C4-2B (cell line): ENCODE data around the gene FBF1.

Experiments
- ZFX ChIP-seq: fragments of 450-650 bp; IDR thresholded peaks from 2 replicates; pipeline ENCODE4 v1.6.1; 2017
- TF ChIP-seq, protein P1 (sequence below): fragments of 450-650 bp; conservative IDR thresholded peaks from 2 replicates; pipeline ENCODE4 v1.5.1; 2017; ENCODE audit warnings: mild to moderate bottlenecking

DNA sequence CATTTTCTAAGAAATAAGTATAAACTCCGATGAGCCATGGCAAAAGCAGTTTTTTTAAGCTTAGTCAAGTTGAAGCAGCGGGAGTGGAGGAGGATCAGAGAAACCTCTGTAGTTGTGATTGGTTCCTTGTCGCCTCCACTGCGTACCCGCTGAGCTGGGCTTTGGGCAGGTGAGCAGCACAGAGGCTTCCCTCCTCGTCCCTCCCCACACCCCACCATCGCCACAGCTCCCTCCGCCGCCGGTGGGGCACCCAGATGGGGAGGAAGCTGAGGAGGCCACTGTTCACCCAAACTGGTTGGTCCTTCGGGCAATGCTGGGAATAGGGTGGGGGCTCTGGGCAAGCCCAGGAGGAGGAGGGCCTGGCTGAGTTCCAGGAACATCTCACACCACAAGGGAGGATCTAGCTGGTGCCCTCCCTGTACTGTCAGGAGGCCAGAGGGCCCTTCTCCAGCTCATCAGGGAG, 31.0 kb downstream of the FBF1 start:
- TF ChIP-seq, protein P1, sequence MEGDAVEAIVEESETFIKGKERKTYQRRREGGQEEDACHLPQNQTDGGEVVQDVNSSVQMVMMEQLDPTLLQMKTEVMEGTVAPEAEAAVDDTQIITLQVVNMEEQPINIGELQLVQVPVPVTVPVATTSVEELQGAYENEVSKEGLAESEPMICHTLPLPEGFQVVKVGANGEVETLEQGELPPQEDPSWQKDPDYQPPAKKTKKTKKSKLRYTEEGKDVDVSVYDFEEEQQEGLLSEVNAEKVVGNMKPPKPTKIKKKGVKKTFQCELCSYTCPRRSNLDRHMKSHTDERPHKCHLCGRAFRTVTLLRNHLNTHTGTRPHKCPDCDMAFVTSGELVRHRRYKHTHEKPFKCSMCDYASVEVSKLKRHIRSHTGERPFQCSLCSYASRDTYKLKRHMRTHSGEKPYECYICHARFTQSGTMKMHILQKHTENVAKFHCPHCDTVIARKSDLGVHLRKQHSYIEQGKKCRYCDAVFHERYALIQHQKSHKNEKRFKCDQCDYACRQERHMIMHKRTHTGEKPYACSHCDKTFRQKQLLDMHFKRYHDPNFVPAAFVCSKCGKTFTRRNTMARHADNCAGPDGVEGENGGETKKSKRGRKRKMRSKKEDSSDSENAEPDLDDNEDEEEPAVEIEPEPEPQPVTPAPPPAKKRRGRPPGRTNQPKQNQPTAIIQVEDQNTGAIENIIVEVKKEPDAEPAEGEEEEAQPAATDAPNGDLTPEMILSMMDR, result no peak
- no peak for TF ChIP-seq ZFX
